COLO829 (cell line): ENCODE measurements around the gene PGK1.
"Not testable (repeated sequence)": the region's sequence is repeated elsewhere in the genome, so short reads cannot be mapped to it uniquely, and the experiment has no call there.

ENCODE experiments used
- DNase-seq: peaks from one replicate; pipeline ENCODE4 v3.0.0; 2012; ENCODE audit warnings: low spot score

Gene PGK1

GRCh38 chrX:78116365-78116764, 12.3 kb downstream of the PGK1 start:
- no peak for DNase-seq

GRCh38 chrX:78116766-78117165, 12.7 kb downstream of the PGK1 start:
- DNase-seq = no peak

GRCh38 chrX:78118628-78119027, 14.6 kb downstream of the PGK1 start:
- no peak for DNase-seq

GRCh38 chrX:78119521-78120227, 15.6 kb downstream of the PGK1 start:
- no peak for DNase-seq

GRCh38 chrX:78123190-78123589, 19.1 kb downstream of the PGK1 start:
- no peak for DNase-seq

GRCh38 chrX:78124307-78124706, 20.3 kb downstream of the PGK1 start:
- no peak for DNase-seq

- no peak for DNase-seq
These were observed 21.1 kb downstream of the PGK1 start for GRCh38 chrX:78125148-78125547.

- not testable (repeated sequence) for DNase-seq
These were observed 21.7 kb downstream of the PGK1 start for GRCh38 chrX:78125781-78126180.

- DNase-seq = no peak
These were observed 25.7 kb downstream of the PGK1 start for GRCh38 chrX:78129714-78130113.

GRCh38 chrX:78130396-78130795, 26.3 kb downstream of the PGK1 start:
- no peak for DNase-seq

- DNase-seq = no peak
These were observed 27.1 kb downstream of the PGK1 start for GRCh38 chrX:78131117-78131516.

- no peak for DNase-seq
These were observed 29.4 kb downstream of the PGK1 start for GRCh38 chrX:78133238-78133960.

GRCh38 chrX:78139160-78140123, 35.4 kb downstream of the PGK1 start, which contains the start of gene TAF9B:
TAF9B (minus strand) TSS chrX:78139650; CDS start chrX:78139611, 39 bp downstream.
- DNase-seq = peak; percentile 81

- DNase-seq = no peak
These were observed 36.2 kb downstream of the PGK1 start for GRCh38 chrX:78140206-78140605.

GRCh38 chrX:78147002-78147540, 43.0 kb downstream of the PGK1 start:
- DNase-seq = not testable (repeated sequence)

- DNase-seq = not testable (repeated sequence)
These were observed 53.3 kb downstream of the PGK1 start for GRCh38 chrX:78157373-78157772.

- DNase-seq = peak; percentile 3
These were observed 53.8 kb downstream of the PGK1 start for GRCh38 chrX:78157846-78158245.

- DNase-seq = not testable (repeated sequence)
These were observed 56.7 kb downstream of the PGK1 start for GRCh38 chrX:78160711-78161110.

GRCh38 chrX:78163175-78163574, 59.1 kb downstream of the PGK1 start:
- not testable (repeated sequence) for DNase-seq

- no peak for DNase-seq
These were observed 61.4 kb downstream of the PGK1 start for GRCh38 chrX:78165425-78165824.

- DNase-seq = peak; percentile 0
These were observed 64.0 kb downstream of the PGK1 start for GRCh38 chrX:78168065-78168464.
